Measurements from ENCODE around the gene PAX2. TPM values are rescaled to one million over a fixed set of nuclear protein-coding genes. Genes with fewer than 3 reads are reported as not detected.

PAX2 gene
- total RNA-seq, 1 donor from 2014 or later, result 20.2 TPM

DNA sequence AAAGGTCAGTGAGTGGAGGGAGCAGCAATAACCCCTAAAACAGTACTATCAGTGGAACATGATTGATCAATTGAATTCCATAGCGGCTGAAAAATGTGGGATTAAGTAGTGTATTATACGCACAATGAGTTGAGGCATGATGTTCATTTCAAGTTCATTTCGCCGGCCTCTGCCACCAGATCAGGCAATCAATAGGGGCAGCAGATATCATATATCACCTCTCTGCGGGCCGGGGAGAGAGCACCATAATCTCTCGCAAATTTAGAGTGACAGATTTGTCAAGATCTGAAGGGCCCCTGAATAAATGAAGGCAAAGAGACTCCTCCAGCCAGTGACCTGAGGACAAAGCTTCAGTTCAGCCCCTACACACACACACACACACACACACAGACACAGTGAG is 58.5 kb downstream of the PAX2 start:
- no peak for DNase-seq (ENCODE audit: low read depth)

DNA sequence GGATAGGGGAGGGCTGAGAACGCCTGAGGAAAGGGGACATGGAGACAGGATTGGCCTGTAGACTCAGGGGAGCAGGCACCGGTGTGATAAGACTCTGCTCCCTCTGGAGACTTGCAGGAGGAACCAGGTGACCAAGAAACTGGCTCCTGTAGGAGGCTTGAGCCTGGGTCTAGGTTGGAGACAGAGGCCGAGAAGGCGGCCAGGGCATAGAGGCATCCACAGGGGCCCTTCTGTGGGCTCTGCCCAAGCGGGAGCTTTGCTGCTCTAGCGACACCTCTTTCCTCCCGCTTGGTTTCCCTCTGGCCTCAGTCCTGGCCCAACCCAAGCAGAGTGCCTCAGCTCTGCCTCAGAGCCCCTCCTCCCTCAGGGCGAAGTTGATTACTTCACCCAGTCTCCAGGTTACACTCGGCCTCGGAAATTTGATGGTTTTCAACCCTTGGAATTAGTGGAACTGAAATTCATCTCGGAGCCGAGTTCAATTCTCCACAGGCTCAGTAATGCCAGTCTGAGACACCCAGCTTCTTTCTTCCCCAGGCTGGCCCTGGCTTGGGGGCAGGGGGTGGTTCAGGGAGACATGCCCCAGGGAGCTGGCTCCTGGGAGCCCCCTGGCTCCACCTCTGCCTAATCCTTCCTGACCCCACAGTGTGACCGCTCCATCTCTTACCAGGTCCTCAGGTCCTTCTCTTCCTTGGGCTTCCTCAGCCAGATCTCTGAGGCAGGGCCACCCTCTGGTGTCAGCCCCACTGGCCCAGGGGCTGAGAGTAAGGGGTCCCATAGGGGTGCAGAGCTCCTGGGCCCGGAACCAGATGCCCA is 60.4 kb downstream of the PAX2 start:
- TF ChIP-seq, protein P1, sequence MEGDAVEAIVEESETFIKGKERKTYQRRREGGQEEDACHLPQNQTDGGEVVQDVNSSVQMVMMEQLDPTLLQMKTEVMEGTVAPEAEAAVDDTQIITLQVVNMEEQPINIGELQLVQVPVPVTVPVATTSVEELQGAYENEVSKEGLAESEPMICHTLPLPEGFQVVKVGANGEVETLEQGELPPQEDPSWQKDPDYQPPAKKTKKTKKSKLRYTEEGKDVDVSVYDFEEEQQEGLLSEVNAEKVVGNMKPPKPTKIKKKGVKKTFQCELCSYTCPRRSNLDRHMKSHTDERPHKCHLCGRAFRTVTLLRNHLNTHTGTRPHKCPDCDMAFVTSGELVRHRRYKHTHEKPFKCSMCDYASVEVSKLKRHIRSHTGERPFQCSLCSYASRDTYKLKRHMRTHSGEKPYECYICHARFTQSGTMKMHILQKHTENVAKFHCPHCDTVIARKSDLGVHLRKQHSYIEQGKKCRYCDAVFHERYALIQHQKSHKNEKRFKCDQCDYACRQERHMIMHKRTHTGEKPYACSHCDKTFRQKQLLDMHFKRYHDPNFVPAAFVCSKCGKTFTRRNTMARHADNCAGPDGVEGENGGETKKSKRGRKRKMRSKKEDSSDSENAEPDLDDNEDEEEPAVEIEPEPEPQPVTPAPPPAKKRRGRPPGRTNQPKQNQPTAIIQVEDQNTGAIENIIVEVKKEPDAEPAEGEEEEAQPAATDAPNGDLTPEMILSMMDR (conservative IDR thresholded peaks at IDR 0.05; ENCODE audit: low read depth, low read length), result no peak
- no peak for DNase-seq (ENCODE audit: low read depth)
- H3K4me3 ChIP-seq (ENCODE audit: low read depth, low read length), result no peak overlapping the region

More for the DNA sequence above, 58.5 kb downstream of the PAX2 start:
- TF ChIP-seq, protein P1 (conservative IDR thresholded peaks at IDR 0.05; ENCODE audit: low read depth, low read length), result no peak
- H3K4me3 ChIP-seq (ENCODE audit: low read depth, low read length), result no peak overlapping the region

DNA sequence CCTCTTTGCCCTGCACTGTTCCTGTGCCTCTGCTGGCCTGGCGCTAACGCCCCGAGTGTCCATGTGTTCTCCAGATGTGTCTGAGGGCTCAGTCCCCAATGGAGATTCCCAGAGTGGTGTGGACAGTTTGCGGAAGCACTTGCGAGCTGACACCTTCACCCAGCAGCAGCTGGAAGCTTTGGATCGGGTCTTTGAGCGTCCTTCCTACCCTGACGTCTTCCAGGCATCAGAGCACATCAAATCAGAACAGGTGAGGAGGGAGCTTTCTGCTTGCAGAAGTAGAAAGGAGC is 60.9 kb downstream of the PAX2 start:
- no peak overlapping the region for H3K4me3 ChIP-seq (ENCODE audit: low read depth, low read length)
- DNase-seq (ENCODE audit: low read depth), result no peak
- TF ChIP-seq, protein P1 (conservative IDR thresholded peaks at IDR 0.05; ENCODE audit: low read depth, low read length), result no peak

DNA sequence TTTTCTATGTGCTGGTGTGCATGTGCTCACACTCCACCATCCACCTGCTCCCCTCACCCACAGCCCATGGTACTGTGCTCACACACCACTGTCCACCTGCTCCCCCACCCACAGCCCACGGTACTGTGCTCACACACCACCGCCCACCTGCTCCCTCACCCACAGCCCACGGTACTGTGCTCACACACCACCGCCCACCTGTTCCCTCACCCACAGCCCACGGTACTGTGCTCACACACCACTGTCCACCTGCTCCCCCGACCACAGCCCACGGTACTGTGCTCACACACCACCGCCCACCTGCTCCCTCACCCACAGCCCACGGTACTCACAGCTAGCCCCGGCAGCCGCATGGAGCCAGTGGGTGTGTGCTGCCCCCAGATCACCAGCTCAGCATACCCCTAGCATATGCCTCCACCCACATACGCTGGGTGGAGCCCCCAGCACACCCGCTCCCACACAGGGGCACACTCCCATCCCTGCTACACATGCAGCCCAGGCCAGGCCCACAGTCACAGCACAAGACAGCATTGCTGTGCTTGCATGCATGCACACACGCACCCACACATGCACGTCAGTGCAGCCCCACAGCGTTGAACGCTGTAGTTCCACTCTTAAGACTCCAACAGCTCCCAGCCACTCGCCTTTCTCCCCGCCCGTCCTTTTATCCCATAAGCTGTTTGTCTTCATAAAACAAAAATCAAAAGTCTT is 62.0 kb downstream of the PAX2 start:
- TF ChIP-seq, protein P1 (conservative IDR thresholded peaks at IDR 0.05; ENCODE audit: low read depth, low read length), result no peak
- no peak overlapping the region for H3K4me3 ChIP-seq (ENCODE audit: low read depth, low read length)
- no peak for DNase-seq (ENCODE audit: low read depth)

DNA sequence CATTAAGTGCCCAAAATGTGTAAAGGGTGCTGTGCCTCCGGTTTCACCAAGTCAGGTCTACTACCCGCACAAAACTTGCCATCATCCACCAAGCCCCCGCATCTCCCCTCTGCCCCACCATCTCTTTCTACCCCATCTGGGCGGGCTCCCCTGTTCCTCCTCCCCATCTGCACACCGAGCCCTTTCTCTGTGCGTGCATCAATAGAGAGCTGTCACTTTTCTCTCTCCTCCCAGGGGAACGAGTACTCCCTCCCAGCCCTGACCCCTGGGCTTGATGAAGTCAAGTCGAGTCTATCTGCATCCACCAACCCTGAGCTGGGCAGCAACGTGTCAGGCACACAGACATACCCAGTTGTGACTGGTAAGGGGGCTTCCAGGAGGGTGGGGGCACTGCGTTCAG is 63.5 kb downstream of the PAX2 start:
- TF ChIP-seq, protein P1 (conservative IDR thresholded peaks at IDR 0.05; ENCODE audit: low read depth, low read length), result no peak
- no peak overlapping the region for H3K4me3 ChIP-seq (ENCODE audit: low read depth, low read length)
- no peak for DNase-seq (ENCODE audit: low read depth)

DNA sequence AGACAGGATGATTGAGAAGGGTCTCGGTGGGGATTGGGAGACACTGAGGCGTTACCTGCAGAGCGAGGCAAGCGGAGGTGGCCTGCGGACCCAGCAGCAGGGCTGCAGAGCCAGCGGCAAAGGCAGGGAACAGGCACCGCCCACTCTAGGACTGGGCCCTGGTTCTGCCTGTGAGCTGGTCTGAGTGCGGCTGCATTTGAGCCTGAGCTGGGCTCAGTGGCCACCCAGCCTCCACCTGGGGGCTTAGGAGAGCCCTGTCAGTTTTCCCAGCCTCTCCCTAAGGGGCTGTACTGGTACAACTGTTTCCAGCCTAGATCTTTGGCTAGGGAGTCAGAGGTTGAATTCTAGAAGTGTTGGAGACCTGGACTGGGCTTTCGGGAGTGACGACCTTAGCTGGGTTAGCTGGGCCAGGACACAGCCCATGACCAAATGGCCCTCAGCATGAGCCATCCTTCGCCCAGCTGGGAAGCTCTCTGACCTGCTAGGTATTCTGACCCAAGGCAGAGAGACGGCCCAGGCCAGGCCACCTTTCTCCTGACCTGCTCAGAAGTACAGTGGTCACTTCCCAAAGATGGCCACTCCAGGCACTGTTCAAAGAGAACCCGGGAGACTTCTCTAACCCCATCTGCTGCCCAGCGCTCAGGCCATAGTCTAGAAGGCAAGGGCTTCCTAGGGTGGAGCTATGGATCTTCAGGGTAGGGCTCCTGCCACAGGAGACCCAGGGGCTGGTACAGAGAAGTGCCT is 64.9 kb downstream of the PAX2 start:
- DNase-seq (ENCODE audit: low read depth), result no peak
- TF ChIP-seq, protein P1 (conservative IDR thresholded peaks at IDR 0.05; ENCODE audit: low read depth, low read length), result no peak
- H3K4me3 ChIP-seq (ENCODE audit: low read depth, low read length), result no peak overlapping the region

All from epithelial cell of proximal tubule (primary cell).